OCI-LY7 (cell line): ENCODE measurements around the gene LRP8. TPM values are rescaled to one million over a fixed set of nuclear protein-coding genes. Genes with fewer than 3 reads are reported as not detected.
A peak's percentile ranks its signal among the peaks of the same experiment; 100 is the strongest.

Source experiments
- BruUV-seq: library from RNA; stranded (reverse); fragments of 400-500 nt; replicated peaks from 2 replicates; lab custom pipeline; 2021; lab: Mats Ljungman, UMichigan
- CTCF ChIA-PET: fragments of 300-600 bp; sonication (Branson Sonifier 250); formaldehyde crosslinking; loops from one replicate; lab custom pipeline; 2022; ENCODE audit warnings: antibody characterized with exemption; ENCODE audit not compliant: unreplicated experiment; lab: Charles Lee
- POLR2A ChIA-PET: fragments of 300-600 bp; sonication (Branson Sonifier 250); formaldehyde crosslinking; loops from one replicate; lab custom pipeline; 2022; ENCODE audit warnings: antibody characterized with exemption; lab: Charles Lee
- DNase-seq: peaks from one replicate; pipeline ENCODE4 v3.0.0-alpha.2; 2015; ENCODE audit warnings: low spot score
- H2AFZ ChIP-seq: fragments of 200-600 bp; sonication (generic), shearing (Covaris generic); 2 replicates; pipeline ENCODE4 v1.6.1; 2014; ENCODE audit warnings: mild to moderate bottlenecking, antibody characterized with exemption, low read length, moderate library complexity
- H3K27ac ChIP-seq: fragments of 200-600 bp; sonication (generic); 2 replicates; pipeline ENCODE4 v1.5.1; 2014; ENCODE audit warnings: mixed run types, low read depth, mild to moderate bottlenecking, moderate library complexity, low read length, inconsistent platforms; ENCODE audit not compliant: poor library complexity, severe bottlenecking
- H3K36me3 ChIP-seq: fragments of 200-600 bp; sonication (generic); 2 replicates; pipeline ENCODE4 v1.6.1; 2014; ENCODE audit warnings: mild to moderate bottlenecking, antibody characterized with exemption, low read length, moderate library complexity, mixed read lengths; ENCODE audit not compliant: insufficient read depth
- H3K4me1 ChIP-seq: fragments of 200-600 bp; sonication (generic); 2 replicates; pipeline ENCODE4 v1.5.1; 2014; ENCODE audit warnings: mild to moderate bottlenecking, low read length; ENCODE audit not compliant: insufficient read depth, poor library complexity, severe bottlenecking
- H3K4me2 ChIP-seq: fragments of 200-600 bp; sonication (generic); 2 replicates; pipeline ENCODE4 v1.6.1; 2014; ENCODE audit warnings: mild to moderate bottlenecking, low read length
- H3K4me3 ChIP-seq: fragments of 200-600 bp; sonication (generic); 2 replicates; pipeline ENCODE4 v1.5.1; 2014; ENCODE audit warnings: mild to moderate bottlenecking, low read depth, low read length; ENCODE audit not compliant: poor library complexity, severe bottlenecking
- H3K79me2 ChIP-seq: fragments of 200-600 bp; sonication (generic); 2 replicates; pipeline ENCODE4 v1.6.1; 2016; ENCODE audit warnings: low read depth, mild to moderate bottlenecking, low read length, moderate library complexity, mixed read lengths; ENCODE audit not compliant: insufficient read depth
- H3K9me2 ChIP-seq: fragments of 200-600 bp; sonication (generic); 2 replicates; pipeline ENCODE4 v1.6.1; 2016; ENCODE audit warnings: mild to moderate bottlenecking, low read length, mixed read lengths; ENCODE audit not compliant: insufficient read depth
- H3K9me3 ChIP-seq: fragments of 200-600 bp; sonication (generic); 2 replicates; pipeline ENCODE4 v1.6.1; 2014; ENCODE audit warnings: mild to moderate bottlenecking, mixed run types, low read length, mixed read lengths
- H4K20me1 ChIP-seq: fragments of 200-600 bp; sonication (generic); 2 replicates; pipeline ENCODE4 v1.6.1; 2014; ENCODE audit warnings: mild to moderate bottlenecking, antibody characterized with exemption, low read length, moderate library complexity, mixed read lengths; ENCODE audit not compliant: insufficient read depth
- CTCF ChIP-seq: fragments of 200-600 bp; sonication (generic); conservative IDR thresholded peaks from 2 replicates; pipeline ENCODE4 v1.5.1; 2014; ENCODE audit warnings: mild to moderate bottlenecking, antibody characterized with exemption, low read length, moderate library complexity, mixed read lengths
- EZH2phosphoT487 ChIP-seq: fragments of 200-600 bp; sonication (generic); IDR thresholded peaks from 2 replicates; pipeline ENCODE4 v1.6.1; 2018; ENCODE audit warnings: low read depth, borderline replicate concordance, mild to moderate bottlenecking, mixed run types, antibody characterized with exemption, low read length, moderate library complexity, mixed read lengths
- intact Hi-C: fragments of 100-400 bp; cut with micrococcal nuclease; formaldehyde crosslinking; loops from one replicate; pipeline ENCODE4 v1.10.0; 2022; ENCODE audit not compliant: unreplicated experiment
- total RNA-seq, 2 experiments: library from RNA; depleted of rRNA in 1 of 2; stranded (reverse); fragments of >200 nt in 1 of 2; shearing (Covaris generic) in 1 of 2; gene quantifications; 2 replicates each; pipeline ENCODE4 v1.2.3, GENCODE V29; 2014 to 2022

The LRP8 gene
- total RNA-seq, 2 experiments from 2014 or later, result 65.6 to 70.0 TPM

DNA sequence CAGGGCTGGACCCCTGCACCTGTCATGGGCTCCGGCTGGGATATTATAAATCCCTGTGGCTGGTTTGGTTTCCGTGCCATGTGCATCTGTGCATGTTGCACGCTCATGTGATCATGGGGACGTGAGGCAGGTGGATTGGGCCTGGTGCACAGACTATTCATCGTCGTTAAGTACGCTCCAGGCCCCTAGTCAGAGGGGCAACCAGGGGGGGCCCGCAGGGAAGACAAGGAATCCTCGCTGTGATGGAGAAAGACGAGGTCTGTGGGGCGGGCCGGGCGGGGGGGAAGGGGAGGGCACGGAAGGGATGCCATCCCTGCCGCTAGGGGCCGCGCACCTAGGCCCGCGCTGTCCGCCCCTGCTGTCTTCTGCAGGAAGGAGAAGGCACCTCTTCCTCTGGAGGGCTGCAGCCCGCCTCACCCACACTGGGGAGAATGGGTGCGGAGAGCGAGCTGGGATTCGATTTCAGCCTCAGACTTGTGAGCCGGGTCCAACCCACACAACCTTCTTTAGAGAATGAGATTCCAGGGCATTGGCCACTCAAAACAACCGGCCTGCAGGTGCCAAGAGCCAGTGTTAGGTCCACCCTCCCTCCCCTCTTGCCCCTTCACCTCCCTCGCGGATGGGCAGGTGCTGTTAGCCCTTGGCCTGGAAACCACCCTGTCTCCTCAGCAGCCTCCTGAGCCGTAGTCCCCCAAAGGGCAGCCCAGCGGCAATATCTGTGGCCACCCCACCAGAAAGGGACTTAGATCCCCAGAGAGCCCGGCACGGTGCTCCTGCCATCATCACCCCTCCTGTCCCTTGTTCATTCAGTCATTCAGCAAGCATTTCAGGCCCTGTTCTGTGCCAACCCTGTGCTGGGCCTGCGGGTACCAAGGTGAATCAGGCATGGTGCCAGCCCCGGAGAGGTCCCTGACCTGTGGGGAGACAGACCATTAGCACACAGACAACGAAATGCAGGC lies 950 bp upstream of the LRP8 start:
- Histone ChIP-seq H3K4me1 (peaks cover 23% of the 10 kb centered on the region), H3K4me2 (peak overlapping the region; percentile 65), H3K4me3 (peak overlapping the region; percentile 69), H3K36me3 (peaks cover 21% of the 10 kb centered on the region), H3K27ac (peak overlapping the region; percentile 47), H4K20me1 (peaks cover 16% of the 10 kb centered on the region; the same call in 1 of the 2 replicates), H3K9me2 (no peaks in the 10 kb centered on the region), H3K9me3 (no peaks in the 10 kb centered on the region), H2AFZ (peak overlapping the region; percentile 60; the same call in 1 of the 2 replicates), H3K79me2 (peaks cover 20% of the 10 kb centered on the region; the same call in 1 of the 2 replicates)
- BruUV-seq, result no TSS peak
- TF ChIP-seq EZH2phosphoT487, result no peak
- peak; percentile 35; the same call in 1 of the 2 replicates for TF ChIP-seq CTCF
- intact Hi-C loops, result loop anchor here (1.0 to 10.0 kb wide), 5 partner anchors 38 to 1274 kb away; partner anchors contain the start of genes BTF3L4 and TXNDC12
- DNase-seq, result peak; percentile 62
- CTCF ChIA-PET, result no interaction called here
- POLR2A ChIA-PET, result no interaction called here

DNA sequence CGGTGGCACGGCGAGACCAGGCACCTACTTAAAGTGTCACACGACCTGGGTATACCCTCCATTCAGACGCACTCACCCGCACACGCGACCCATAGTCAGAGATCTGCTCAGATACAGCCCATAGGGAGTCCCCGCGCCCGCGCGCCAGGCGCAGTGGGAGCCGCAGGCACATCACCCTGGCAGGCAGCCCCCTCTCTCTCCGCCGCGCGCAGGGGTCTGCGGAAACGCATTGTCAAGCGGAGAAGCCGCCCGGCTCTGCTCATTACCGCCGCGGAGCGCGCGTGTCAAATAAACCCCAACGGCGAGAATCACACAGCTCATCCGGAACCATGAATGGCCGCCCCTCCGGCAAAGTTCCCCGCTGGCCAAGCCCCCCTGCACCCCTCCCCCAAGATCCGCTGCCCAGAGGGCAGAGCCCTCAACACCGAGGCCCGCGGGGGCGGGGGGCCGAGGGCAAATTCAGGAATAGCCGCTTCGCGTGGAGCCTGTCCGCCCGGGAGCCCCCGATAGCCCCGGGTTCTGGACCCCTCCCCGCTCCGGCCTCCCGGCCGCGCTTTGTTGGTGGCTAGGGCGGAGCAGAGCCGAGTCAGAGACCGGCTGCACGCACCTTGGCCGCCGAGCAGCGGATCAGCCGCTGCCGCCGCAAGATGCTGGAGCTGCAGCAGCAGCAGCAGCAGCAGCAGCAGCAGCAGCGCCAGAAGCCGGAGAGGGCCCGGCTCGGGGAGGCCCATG lies 522 bp downstream of the LRP8 start:
- Histone ChIP-seq H3K27ac (peak overlapping the region; percentile 83), H4K20me1 (peaks cover 20% of the 10 kb centered on the region), H3K4me1 (peaks cover 23% of the 10 kb centered on the region), H3K9me3 (no peaks in the 10 kb centered on the region), H3K36me3 (peaks cover 35% of the 10 kb centered on the region), H3K4me2 (peak overlapping the region; percentile 80), H3K9me2 (no peaks in the 10 kb centered on the region), H3K4me3 (peak overlapping the region; percentile 91), H3K79me2 (peaks cover 21% of the 10 kb centered on the region; the same call in 1 of the 2 replicates), H2AFZ (peak overlapping the region; percentile 27; the same call in 1 of the 2 replicates)
- CTCF ChIA-PET, result no interaction called here
- TF ChIP-seq EZH2phosphoT487 (no peak), CTCF (no peak)
- intact Hi-C loops, result loop anchor here (2.0 to 10.0 kb wide), 5 partner anchors 40 to 1273 kb away; partner anchors contain the start of genes BTF3L4, LRRC42 and TXNDC12
- POLR2A ChIA-PET, result interaction anchor here (1.1 kb wide), 1 partner anchor 11 kb away, joined by 3 read pairs; no protein-coding TSS in a partner anchor
- DNase-seq, result peak; percentile 78
- no TSS peak for BruUV-seq
